Loucy (cell line): Measurements from ENCODE around the gene CCDC40.

Experiments used
- EZH2phosphoT487 ChIP-seq: fragments of 200-600 bp; IDR thresholded peaks from 2 replicates; pipeline ENCODE4 v1.6.1; 2018; ENCODE audit warnings: antibody characterized with exemption, mild to moderate bottlenecking, moderate library complexity, borderline replicate concordance
- TF ChIP-seq, protein P1 (sequence below): fragments of 200-600 bp; sonication (generic); conservative IDR thresholded peaks from 2 replicates; pipeline ENCODE4 v1.5.1; 2014; ENCODE audit warnings: mild to moderate bottlenecking, antibody characterized with exemption, low read length

DNA sequence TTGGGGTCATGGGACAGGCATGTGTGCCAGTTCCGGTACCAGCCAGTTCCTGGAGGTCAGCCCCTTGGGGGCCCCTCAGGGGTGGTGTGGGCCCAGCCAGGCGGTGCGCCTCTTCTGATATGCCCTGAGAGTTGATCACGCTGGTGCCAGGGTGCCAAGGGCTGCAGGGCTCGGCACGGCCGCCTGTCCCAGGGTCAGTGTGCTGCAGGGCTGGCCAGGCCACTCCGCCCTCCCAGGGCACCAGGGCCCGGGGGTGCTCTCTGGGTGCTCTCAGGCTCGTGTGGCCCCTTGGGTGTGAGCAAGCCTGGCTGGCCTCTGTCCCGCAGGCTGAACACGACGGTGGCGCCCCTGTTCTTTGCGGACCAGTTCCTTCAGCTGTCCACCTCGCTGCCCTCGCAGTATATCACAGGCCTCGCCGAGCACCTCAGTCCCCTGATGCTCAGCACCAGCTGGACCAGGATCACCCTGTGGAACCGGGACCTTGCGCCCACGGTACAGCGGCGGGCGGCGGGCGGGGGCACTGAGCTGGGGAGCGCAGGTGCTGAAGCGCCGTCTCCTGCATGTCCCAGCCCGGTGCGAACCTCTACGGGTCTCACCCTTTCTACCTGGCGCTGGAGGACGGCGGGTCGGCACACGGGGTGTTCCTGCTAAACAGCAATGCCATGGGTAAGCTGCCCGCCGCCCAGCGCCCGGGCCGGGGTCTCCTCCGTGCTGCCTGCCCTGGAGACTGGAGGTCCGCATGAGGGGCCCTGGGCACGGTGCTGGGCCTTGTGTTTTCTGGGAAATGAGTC lies 71.0 kb downstream of the CCDC40 start:
- TF ChIP-seq, protein P1, sequence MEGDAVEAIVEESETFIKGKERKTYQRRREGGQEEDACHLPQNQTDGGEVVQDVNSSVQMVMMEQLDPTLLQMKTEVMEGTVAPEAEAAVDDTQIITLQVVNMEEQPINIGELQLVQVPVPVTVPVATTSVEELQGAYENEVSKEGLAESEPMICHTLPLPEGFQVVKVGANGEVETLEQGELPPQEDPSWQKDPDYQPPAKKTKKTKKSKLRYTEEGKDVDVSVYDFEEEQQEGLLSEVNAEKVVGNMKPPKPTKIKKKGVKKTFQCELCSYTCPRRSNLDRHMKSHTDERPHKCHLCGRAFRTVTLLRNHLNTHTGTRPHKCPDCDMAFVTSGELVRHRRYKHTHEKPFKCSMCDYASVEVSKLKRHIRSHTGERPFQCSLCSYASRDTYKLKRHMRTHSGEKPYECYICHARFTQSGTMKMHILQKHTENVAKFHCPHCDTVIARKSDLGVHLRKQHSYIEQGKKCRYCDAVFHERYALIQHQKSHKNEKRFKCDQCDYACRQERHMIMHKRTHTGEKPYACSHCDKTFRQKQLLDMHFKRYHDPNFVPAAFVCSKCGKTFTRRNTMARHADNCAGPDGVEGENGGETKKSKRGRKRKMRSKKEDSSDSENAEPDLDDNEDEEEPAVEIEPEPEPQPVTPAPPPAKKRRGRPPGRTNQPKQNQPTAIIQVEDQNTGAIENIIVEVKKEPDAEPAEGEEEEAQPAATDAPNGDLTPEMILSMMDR: no peak
- TF ChIP-seq EZH2phosphoT487: no peak
